RWPE1 (cell line): ENCODE measurements around the gene FRYL.

ENCODE experiments used
- CTCF ChIA-PET: fragments of 350-600 bp; sonication (Branson Sonifier 250); formaldehyde crosslinking; extraction: SDS; loops from one replicate; lab custom pipeline; 2021; lab: Yijun Ruan, JAX
- POLR2A ChIA-PET: fragments of 400-600 bp; formaldehyde crosslinking; extraction: SDS; loops from one replicate; lab custom pipeline; 2020; ENCODE audit warnings: antibody characterized with exemption; ENCODE audit not compliant: low non-redundant PET; lab: Yijun Ruan, JAX
- DNase-seq: peaks from one replicate; pipeline ENCODE4 v3.0.0; 2012; ENCODE audit warnings: low spot score
- H3K27ac ChIP-seq: fragments of 450-650 bp; 2 replicates; pipeline ENCODE4 v1.5.1; 2017
- CTCF ChIP-seq: fragments of 450-650 bp; conservative IDR thresholded peaks from 2 replicates; pipeline ENCODE4 v1.5.1; 2017; ENCODE audit warnings: low read depth, mild to moderate bottlenecking

Gene FRYL

GRCh38 chr4:48490680-48491513 is 289.2 kb downstream of the FRYL start:
- ChIA-PET POLR2A (no interaction called here), CTCF (interaction anchor here (0.6 kb wide), 1 partner anchor 87 kb away, joined by 3 read pairs; no protein-coding TSS in a partner anchor)
- DNase-seq = no peak
- no peak overlapping the region for H3K27ac ChIP-seq
- no peak for TF ChIP-seq CTCF

- ChIA-PET POLR2A (no interaction called here), CTCF (interaction anchor here (0.6 kb wide), 1 partner anchor 88 kb away, joined by 3 read pairs; no protein-coding TSS in a partner anchor)
- DNase-seq = peak; percentile 25
- no peak within 1 kb of the TSS for H3K27ac ChIP-seq
- no peak for TF ChIP-seq CTCF
Observed at GRCh38 chr4:48490012-48490679, 289.9 kb downstream of the FRYL start, which contains the start of gene ZAR1. TSS of gene ZAR1 (plus strand) at chr4:48490252. CDS start at chr4:48490292, 40 bp downstream.

- H3K27ac ChIP-seq = no peak overlapping the region
- POLR2A ChIA-PET = no interaction called here
- TF ChIP-seq CTCF = no peak
- DNase-seq = no peak
- CTCF ChIA-PET = no interaction called here
Observed at GRCh38 chr4:48489683-48490011, 290.4 kb downstream of the FRYL start.

GRCh38 chr4:48484494-48485168 is 295.4 kb downstream of the FRYL start:
- no peak for TF ChIP-seq CTCF
- DNase-seq = no peak
- ChIA-PET CTCF (interaction anchor here (0.9 to 1.7 kb wide), 2 partner anchors 9 to 11 kb away, joined by 3 to 5 read pairs; no protein-coding TSS in a partner anchor), POLR2A (no interaction called here)
- H3K27ac ChIP-seq = no peak overlapping the region

GRCh38 chr4:48483777-48484493 is 296.1 kb downstream of the FRYL start:
- ChIA-PET POLR2A (no interaction called here), CTCF (no interaction called here)
- H3K27ac ChIP-seq = no peak overlapping the region
- no peak for DNase-seq
- TF ChIP-seq CTCF = no peak
